Trophoblast cell (in vitro differentiated cells and primary cell): ENCODE measurements around the gene NPY4R2.
"Not testable (repeated sequence)": the region's sequence is repeated elsewhere in the genome, so short reads cannot be mapped to it uniquely, and the experiment has no call there.

Source experiments
- DNase-seq, 2 donors: peaks; one replicate each; pipeline ENCODE4 v3.0.0-alpha.2; 2016
- H2AFZ ChIP-seq: 2 replicates; pipeline ENCODE4 v1.6.1; 2013; ENCODE audit warnings: low read length, moderate library complexity, mild to moderate bottlenecking; ENCODE audit not compliant: insufficient read depth, poor library complexity
- H2AK5ac ChIP-seq: 2 replicates; pipeline ENCODE4 v1.6.1; 2013; ENCODE audit warnings: mild to moderate bottlenecking, low read length
- H2BK120ac ChIP-seq: 2 replicates; pipeline ENCODE4 v1.6.1; 2013; ENCODE audit warnings: low read length, mild to moderate bottlenecking, moderate library complexity; ENCODE audit not compliant: insufficient read depth, poor library complexity
- H2BK12ac ChIP-seq: 2 replicates; pipeline ENCODE4 v1.6.1; 2013; ENCODE audit warnings: mild to moderate bottlenecking, low read length, moderate library complexity
- H2BK5ac ChIP-seq: 2 replicates; pipeline ENCODE4 v1.6.1; 2013; ENCODE audit warnings: low read length, low read depth, moderate library complexity, mild to moderate bottlenecking; ENCODE audit not compliant: poor library complexity
- H3K14ac ChIP-seq: 2 replicates; pipeline ENCODE4 v1.6.1; 2013; ENCODE audit warnings: mild to moderate bottlenecking, low read length
- H3K18ac ChIP-seq: 2 replicates; pipeline ENCODE4 v1.6.1; 2013; ENCODE audit warnings: mild to moderate bottlenecking, low read length
- H3K23ac ChIP-seq: 2 replicates; pipeline ENCODE4 v1.6.1; 2013; ENCODE audit warnings: low read length
- H3K27ac ChIP-seq: 2 replicates; pipeline ENCODE4 v1.5.1; 2013; ENCODE audit warnings: low read depth, mild to moderate bottlenecking, inconsistent platforms, low read length, moderate library complexity
- H3K27me3 ChIP-seq: 2 replicates; pipeline ENCODE4 v1.6.1; 2013; ENCODE audit warnings: inconsistent platforms, mild to moderate bottlenecking, low read length, moderate library complexity; ENCODE audit not compliant: insufficient read depth
- H3K36me3 ChIP-seq, 2 experiments: 1 replicate in 1 of 2; 2 replicates in 1 of 2; pipeline ENCODE4 v1.6.1; 2013; ENCODE audit warnings: low read length in 2 of 2, mild to moderate bottlenecking in 2 of 2, moderate library complexity in 1 of 2; ENCODE audit not compliant: insufficient read depth in 2 of 2, control insufficient read depth in 1 of 2
- H3K4ac ChIP-seq: 2 replicates; pipeline ENCODE4 v1.6.1; 2013; ENCODE audit warnings: low read depth, mild to moderate bottlenecking, low read length, moderate library complexity
- H3K4me1 ChIP-seq, 2 experiments: 1 replicate in 1 of 2; 2 replicates in 1 of 2; pipeline ENCODE4 v1.6.1; 2013; ENCODE audit warnings: low read length in 2 of 2, mild to moderate bottlenecking in 2 of 2, moderate library complexity in 1 of 2; ENCODE audit not compliant: insufficient read depth in 2 of 2, control insufficient read depth in 1 of 2
- H3K4me2 ChIP-seq: 2 replicates; pipeline ENCODE4 v1.6.1; 2013; ENCODE audit warnings: inconsistent platforms, mild to moderate bottlenecking, low read length, moderate library complexity
- H3K4me3 ChIP-seq: 2 replicates; pipeline ENCODE4 v1.5.1; 2013; ENCODE audit warnings: mild to moderate bottlenecking, low read depth, low read length, inconsistent platforms
- H3K79me1 ChIP-seq: one replicate; pipeline ENCODE4 v1.6.1; 2013; ENCODE audit warnings: low read length
- H3K79me2 ChIP-seq: 2 replicates; pipeline ENCODE4 v1.6.1; 2013; ENCODE audit warnings: low read length, mild to moderate bottlenecking; ENCODE audit not compliant: control insufficient read depth, insufficient read depth, poor library complexity
- H3K9ac ChIP-seq: 2 replicates; pipeline ENCODE4 v1.6.1; 2013; ENCODE audit warnings: mild to moderate bottlenecking, low read length
- H3K9me3 ChIP-seq: 2 replicates; pipeline ENCODE4 v1.6.1; 2013; ENCODE audit warnings: low read depth, mild to moderate bottlenecking, control low read depth, inconsistent platforms, low read length; ENCODE audit not compliant: insufficient read depth
- H4K12ac ChIP-seq: 2 replicates; pipeline ENCODE4 v1.6.1; 2013; ENCODE audit warnings: low read depth, mild to moderate bottlenecking, low read length, moderate library complexity
- H4K8ac ChIP-seq: 2 replicates; pipeline ENCODE4 v1.6.1; 2013; ENCODE audit warnings: low read depth, mild to moderate bottlenecking, low read length, moderate library complexity
- H4K91ac ChIP-seq: one replicate; pipeline ENCODE4 v1.6.1; 2013; ENCODE audit warnings: low read depth, mild to moderate bottlenecking, low read length, moderate library complexity
- whole genome bisulfite sequencing: extraction: QIAGEN DNeasy Blood & Tissue Kit; methylation state at CpG from one replicate; pipeline ENCODE4 v1.1.7; 2013; ENCODE audit warnings: missing lambda C conversion rate; ENCODE audit not compliant: insufficient read length, insufficient coverage; ENCODE audit errors: extremely low coverage; 5-methylcytosine and 5-hydroxymethylcytosine counted together

The NPY4R2 gene

DNA sequence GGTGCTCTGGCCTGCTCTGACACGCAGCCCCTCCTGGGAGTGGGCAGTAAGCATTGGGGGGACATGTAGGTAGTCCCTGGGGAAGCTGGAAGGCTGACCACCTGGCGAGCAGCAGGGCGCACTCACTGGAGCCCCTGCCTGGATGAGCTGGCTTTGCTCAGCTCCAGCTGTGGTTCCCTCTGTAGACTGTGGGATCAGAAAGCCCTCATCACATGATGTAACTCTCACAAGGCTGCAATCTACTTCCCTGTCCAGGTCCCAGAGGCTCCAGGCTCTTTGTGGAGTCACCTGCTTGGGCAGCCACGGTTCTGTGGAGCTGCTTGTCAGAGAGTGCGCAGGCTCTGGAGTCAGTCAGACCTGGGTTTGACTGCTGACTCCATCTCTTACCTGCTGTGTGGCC is 44.3 kb downstream of the NPY4R2 start:
- WGBS = no CpG with 5 or more reads among the region's 5 CpGs
- not testable (repeated sequence) for H3K4ac ChIP-seq, H3K79me1 ChIP-seq, H3K4me3 ChIP-seq, H2BK120ac ChIP-seq, H3K4me2 ChIP-seq, H3K27ac ChIP-seq, H3K9ac ChIP-seq, H4K8ac ChIP-seq, H4K91ac ChIP-seq, H3K27me3 ChIP-seq, H3K79me2 ChIP-seq, H3K4me1 ChIP-seq, H3K23ac ChIP-seq, H2AFZ ChIP-seq, DNase-seq, H2AK5ac ChIP-seq, H4K12ac ChIP-seq, H3K18ac ChIP-seq, H3K14ac ChIP-seq, H3K9me3 ChIP-seq, H2BK12ac ChIP-seq, H3K36me3 ChIP-seq, H2BK5ac ChIP-seq

DNA sequence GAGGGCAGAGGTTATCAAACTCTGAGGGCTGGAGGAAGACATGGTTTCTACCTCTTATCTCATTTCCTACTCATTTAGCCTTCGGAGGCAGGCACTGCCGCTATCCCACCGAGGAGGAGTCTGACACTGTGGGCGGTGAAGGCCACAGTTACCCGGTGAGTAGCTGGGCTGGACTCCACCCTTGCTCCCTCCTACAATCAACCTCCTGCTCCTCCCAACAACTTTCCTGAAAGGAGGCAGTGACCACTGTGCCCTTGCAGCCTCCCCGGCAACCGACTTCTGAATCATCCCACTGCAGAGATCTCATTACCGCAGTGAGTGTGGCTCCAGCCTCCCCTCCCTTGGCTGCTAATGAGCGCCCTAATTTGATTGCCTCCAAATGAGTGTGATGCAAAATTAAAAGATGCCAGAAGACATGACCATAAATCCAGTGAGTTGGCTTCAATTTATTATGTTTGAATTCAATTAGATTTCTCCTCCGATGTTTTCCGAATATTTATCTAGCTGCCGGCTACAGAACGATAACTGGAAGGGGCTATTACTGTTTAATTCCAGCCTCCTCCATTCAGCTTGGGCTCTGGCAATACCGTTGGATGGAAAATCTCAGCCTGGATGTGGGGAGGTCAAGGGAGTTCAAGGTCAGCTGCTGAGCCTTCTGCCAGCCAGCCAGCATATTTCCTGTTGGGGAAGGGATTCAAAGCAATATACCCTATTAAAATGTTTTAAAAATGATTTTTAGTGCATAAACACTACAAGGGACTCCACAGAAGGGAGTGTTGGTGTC is 46.0 kb downstream of the NPY4R2 start:
- H3K27me3 ChIP-seq, H3K4me2 ChIP-seq, H2AK5ac ChIP-seq, H2BK12ac ChIP-seq, H3K4me3 ChIP-seq, H3K23ac ChIP-seq, DNase-seq, H4K8ac ChIP-seq, H3K79me1 ChIP-seq, H4K12ac ChIP-seq, H3K9ac ChIP-seq, H2BK120ac ChIP-seq, H2AFZ ChIP-seq, H4K91ac ChIP-seq, H3K27ac ChIP-seq, H3K18ac ChIP-seq, H3K4me1 ChIP-seq, H3K9me3 ChIP-seq, H2BK5ac ChIP-seq, H3K14ac ChIP-seq, H3K36me3 ChIP-seq, H3K4ac ChIP-seq, H3K79me2 ChIP-seq: not testable (repeated sequence)
- no CpG with 5 or more reads among the region's 14 CpGs for WGBS

DNA sequence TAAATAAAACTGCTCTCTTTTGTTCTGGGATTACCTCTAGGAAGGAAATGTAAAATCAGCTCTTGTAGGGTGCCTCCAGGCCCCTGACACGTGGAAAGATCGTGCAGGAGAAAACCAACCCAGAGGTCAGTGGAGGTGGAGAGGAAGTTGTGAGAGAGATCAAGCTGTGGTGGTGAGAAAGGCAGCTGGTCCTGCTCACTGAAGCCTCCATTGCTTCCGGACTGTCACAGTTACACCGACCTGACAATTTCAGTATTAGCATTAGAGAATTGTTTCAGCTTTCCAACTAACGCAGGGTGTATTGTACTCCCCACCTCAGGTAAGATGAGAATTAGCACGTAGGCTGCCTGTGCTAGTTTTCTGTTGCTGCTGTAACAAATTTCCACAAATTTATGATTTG is 50.5 kb downstream of the NPY4R2 start:
- not testable (repeated sequence) for H3K23ac ChIP-seq, H3K18ac ChIP-seq, H3K79me1 ChIP-seq, H3K4ac ChIP-seq, H3K27me3 ChIP-seq, H2BK5ac ChIP-seq, H3K9ac ChIP-seq, H3K4me2 ChIP-seq, H4K91ac ChIP-seq, DNase-seq, H3K4me3 ChIP-seq, H4K8ac ChIP-seq, H2AFZ ChIP-seq, H4K12ac ChIP-seq, H3K9me3 ChIP-seq, H3K27ac ChIP-seq, H2AK5ac ChIP-seq, H3K14ac ChIP-seq, H3K79me2 ChIP-seq, H3K4me1 ChIP-seq, H2BK12ac ChIP-seq, H3K36me3 ChIP-seq, H2BK120ac ChIP-seq
- no CpG with 5 or more reads among the region's 6 CpGs for WGBS

DNA sequence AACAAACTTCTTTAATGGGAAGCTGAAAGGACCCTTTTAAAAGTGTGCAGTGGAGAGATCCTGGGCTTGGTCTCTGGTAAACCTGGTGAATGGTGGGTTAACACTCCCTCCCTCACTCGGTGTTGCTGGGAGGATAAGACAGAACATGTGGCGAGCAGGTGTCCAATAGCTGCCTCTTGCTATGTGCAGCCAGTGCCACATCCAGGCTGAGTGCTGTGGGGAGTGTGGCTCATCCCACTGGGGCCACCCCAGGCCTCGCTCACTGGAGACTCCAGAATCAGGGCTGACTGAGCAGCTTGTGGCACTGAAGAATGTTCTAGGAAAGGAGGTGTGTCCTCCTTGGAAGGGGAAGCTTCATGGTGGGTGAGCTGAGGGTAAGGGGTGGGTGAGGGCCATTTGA is 51.6 kb downstream of the NPY4R2 start:
- not testable (repeated sequence) for H3K14ac ChIP-seq, H3K18ac ChIP-seq, DNase-seq, H4K8ac ChIP-seq, H2AK5ac ChIP-seq, H3K4me1 ChIP-seq, H3K9ac ChIP-seq, H4K12ac ChIP-seq, H3K79me2 ChIP-seq, H3K23ac ChIP-seq, H3K4me2 ChIP-seq, H3K36me3 ChIP-seq, H3K9me3 ChIP-seq, H2BK120ac ChIP-seq, H3K27me3 ChIP-seq, H4K91ac ChIP-seq, H2BK5ac ChIP-seq, H3K79me1 ChIP-seq, H3K4ac ChIP-seq, H3K27ac ChIP-seq, H2AFZ ChIP-seq, H3K4me3 ChIP-seq, H2BK12ac ChIP-seq
- WGBS = no CpG with 5 or more reads among the region's 3 CpGs
